NOMO-1 treated with DMSO at 0.1 percent for 48 hours (cell line): ENCODE measurements around the gene F8A2.
"Not testable (repeated sequence)": the region's sequence is repeated elsewhere in the genome, so short reads cannot be mapped to it uniquely, and the experiment has no call there.

ENCODE experiments used
- DNase-seq: peaks from one replicate; lab custom pipeline; 2025; ENCODE audit not compliant: unreplicated experiment; lab: John Stamatoyannopoulos, UW

The F8A2 gene

GRCh38 chrX:155381843-155382528 lies at the start of gene F8A2:
TSS of gene F8A2 (plus strand) at chrX:155382095. CDS start at chrX:155382115, 20 bp downstream.
- DNase-seq = not testable (repeated sequence)

- DNase-seq = no peak
These were observed 48.3 kb upstream of the F8A2 start for GRCh38 chrX:155333544-155334100.

- DNase-seq = no peak
These were observed 47.2 kb upstream of the F8A2 start, which contains the start of gene CLIC2 for GRCh38 chrX:155334486-155335336. TSS of gene CLIC2 (minus strand) at chrX:155334614. CDS start at chrX:155334427, 187 bp downstream.

GRCh38 chrX:155335337-155335712 lies 46.6 kb upstream of the F8A2 start:
- DNase-seq = not testable (repeated sequence)

GRCh38 chrX:155345689-155346088 lies 36.2 kb upstream of the F8A2 start:
- DNase-seq = not testable (repeated sequence)

- not testable (repeated sequence) for DNase-seq
These were observed 32.4 kb upstream of the F8A2 start for GRCh38 chrX:155349448-155349847.

- DNase-seq = not testable (repeated sequence)
These were observed 18.2 kb upstream of the F8A2 start for GRCh38 chrX:155363712-155364111.

- not testable (repeated sequence) for DNase-seq
These were observed 8.0 kb upstream of the F8A2 start for GRCh38 chrX:155373777-155374458.

- DNase-seq = not testable (repeated sequence)
These were observed 2.1 kb upstream of the F8A2 start for GRCh38 chrX:155379802-155380201.

- DNase-seq = not testable (repeated sequence)
These were observed 653 bp downstream of the F8A2 start for GRCh38 chrX:155382529-155382967.

GRCh38 chrX:155389634-155390033 lies 7.7 kb downstream of the F8A2 start:
- DNase-seq = no peak

- DNase-seq = not testable (repeated sequence)
These were observed 12.9 kb downstream of the F8A2 start for GRCh38 chrX:155394747-155395276.

- no peak for DNase-seq
These were observed 24.5 kb downstream of the F8A2 start for GRCh38 chrX:155406429-155406828.

- DNase-seq = no peak
These were observed 35.9 kb downstream of the F8A2 start for GRCh38 chrX:155417769-155418168.
